GM12872 (cell line): ENCODE results near the gene CYB561D2.

Experiments used
- TF ChIP-seq, protein P1 (sequence below): IDR thresholded peaks from 3 replicates; pipeline ENCODE4 v1.5.1; 2011; ENCODE audit warnings: low read depth, mild to moderate bottlenecking, low read length, moderate library complexity; ENCODE audit not compliant: insufficient read depth

CYB561D2 gene

DNA sequence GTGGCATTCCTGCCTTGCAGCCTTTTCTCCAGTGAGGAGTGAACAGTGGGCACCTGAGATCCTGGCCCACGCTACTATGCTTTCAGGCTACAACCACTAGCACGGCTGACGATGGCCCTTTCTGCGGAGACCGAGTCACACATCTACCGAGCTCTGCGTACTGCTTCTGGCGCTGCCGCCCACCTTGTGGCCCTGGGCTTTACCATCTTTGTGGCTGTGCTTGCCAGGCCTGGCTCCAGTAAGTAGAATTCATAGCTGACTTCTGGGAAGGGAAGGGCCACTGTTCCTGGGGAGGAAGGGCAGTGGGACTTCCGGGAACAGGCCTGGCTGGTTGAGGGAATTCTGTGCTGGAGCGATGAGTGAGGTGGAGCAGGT lies 648 bp downstream of the CYB561D2 start:
- TF ChIP-seq, protein P1, sequence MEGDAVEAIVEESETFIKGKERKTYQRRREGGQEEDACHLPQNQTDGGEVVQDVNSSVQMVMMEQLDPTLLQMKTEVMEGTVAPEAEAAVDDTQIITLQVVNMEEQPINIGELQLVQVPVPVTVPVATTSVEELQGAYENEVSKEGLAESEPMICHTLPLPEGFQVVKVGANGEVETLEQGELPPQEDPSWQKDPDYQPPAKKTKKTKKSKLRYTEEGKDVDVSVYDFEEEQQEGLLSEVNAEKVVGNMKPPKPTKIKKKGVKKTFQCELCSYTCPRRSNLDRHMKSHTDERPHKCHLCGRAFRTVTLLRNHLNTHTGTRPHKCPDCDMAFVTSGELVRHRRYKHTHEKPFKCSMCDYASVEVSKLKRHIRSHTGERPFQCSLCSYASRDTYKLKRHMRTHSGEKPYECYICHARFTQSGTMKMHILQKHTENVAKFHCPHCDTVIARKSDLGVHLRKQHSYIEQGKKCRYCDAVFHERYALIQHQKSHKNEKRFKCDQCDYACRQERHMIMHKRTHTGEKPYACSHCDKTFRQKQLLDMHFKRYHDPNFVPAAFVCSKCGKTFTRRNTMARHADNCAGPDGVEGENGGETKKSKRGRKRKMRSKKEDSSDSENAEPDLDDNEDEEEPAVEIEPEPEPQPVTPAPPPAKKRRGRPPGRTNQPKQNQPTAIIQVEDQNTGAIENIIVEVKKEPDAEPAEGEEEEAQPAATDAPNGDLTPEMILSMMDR: no peak

DNA sequence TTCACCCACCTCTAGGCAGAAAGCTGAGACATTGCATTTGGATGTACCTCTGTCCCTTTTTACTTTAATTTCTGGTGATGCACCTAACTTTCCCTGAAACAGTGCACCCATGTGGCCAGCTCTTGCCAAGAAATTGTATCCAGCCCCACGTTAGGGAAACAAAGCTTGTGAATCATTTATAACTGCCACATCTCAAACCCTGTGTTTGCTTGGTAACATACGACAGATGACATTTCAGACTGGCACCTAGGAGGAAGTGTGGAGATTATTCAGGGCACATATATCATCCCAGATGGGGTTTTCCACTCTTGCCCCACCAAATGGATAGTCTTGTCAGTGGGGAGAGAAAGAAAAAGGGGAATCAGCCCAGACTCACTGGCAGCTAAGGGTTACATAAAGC lies 2.1 kb downstream of the CYB561D2 start:
- TF ChIP-seq, protein P1: peak; percentile 31; the same call in 2 of the 3 replicates

DNA sequence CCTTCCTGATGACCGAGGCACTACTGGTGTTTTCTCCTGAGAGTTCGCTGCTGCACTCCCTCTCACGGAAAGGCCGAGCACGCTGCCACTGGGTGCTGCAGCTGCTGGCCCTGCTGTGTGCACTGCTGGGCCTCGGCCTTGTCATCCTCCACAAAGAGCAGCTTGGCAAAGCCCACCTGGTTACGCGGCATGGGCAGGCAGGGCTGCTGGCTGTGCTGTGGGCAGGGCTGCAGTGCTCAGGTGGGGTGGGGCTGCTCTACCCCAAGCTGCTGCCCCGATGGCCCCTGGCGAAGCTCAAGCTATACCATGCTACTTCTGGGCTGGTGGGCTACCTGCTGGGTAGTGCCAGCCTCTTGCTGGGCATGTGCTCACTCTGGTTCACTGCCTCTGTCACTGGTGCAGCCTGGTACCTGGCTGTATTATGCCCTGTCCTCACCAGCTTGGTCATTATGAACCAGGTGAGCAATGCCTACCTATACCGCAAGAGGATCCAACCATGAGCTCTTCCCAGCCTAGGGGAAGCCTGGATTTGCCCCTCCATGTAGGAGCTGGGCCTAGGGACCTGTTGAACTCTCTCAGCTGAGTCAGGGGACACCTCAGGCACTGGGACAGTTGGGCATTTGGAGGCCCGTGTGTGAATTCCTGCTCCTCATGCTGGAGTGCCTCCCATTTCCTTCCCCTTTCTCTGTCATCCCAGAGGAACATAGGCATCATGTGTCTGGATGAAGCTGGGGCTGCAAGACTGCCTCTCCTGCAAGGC lies 2.8 kb downstream of the CYB561D2 start:
- TF ChIP-seq, protein P1: no peak

DNA sequence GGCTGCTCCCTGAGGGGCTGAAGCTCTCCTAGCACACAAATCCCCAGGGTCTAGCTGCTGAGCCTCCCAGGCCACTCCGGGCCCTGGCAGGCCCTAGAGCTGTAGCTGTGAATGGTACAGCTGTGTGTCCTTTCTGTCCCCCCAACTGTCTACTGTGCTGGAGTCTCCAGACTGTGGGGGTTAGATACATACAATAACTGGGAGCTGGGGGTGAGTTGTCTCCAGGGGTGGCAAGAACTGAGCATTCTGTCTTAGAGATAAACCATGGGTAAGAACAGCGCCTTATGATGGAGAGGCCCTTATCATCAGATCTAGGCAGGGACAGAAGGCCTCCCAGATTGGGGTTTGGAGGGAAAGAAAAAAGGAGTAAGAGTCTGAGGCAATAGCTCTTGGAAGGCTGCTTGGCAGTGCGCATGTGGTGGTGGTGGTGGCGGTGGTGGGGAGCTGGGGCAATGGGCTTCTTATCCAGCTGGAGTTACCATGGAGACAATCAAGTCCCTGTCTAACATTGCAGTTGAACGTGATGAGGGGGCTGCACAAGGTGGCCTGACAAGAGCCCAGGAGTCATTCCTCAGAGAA lies 3.6 kb downstream of the CYB561D2 start:
- TF ChIP-seq, protein P1: no peak

DNA sequence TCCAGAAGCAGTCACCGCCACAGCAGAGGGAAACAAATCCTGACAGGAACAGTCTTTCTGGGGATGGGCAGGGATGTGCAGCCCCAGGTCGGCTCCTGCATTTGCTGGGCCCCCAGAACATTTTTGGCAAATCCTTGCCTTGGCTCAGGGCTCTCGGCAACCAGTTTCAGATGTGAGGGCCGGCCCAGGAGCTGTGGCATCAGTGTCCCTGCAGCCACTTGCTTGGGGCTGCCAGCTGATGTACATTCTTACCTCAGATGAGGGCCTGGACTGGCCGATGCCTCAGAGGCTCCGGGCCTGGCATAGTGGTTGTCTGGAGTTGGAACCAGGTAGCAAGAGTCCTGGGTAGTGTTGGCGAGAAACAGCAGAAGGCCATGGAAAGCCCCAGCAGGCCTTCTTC lies 4.2 kb downstream of the CYB561D2 start:
- TF ChIP-seq, protein P1: no peak

DNA sequence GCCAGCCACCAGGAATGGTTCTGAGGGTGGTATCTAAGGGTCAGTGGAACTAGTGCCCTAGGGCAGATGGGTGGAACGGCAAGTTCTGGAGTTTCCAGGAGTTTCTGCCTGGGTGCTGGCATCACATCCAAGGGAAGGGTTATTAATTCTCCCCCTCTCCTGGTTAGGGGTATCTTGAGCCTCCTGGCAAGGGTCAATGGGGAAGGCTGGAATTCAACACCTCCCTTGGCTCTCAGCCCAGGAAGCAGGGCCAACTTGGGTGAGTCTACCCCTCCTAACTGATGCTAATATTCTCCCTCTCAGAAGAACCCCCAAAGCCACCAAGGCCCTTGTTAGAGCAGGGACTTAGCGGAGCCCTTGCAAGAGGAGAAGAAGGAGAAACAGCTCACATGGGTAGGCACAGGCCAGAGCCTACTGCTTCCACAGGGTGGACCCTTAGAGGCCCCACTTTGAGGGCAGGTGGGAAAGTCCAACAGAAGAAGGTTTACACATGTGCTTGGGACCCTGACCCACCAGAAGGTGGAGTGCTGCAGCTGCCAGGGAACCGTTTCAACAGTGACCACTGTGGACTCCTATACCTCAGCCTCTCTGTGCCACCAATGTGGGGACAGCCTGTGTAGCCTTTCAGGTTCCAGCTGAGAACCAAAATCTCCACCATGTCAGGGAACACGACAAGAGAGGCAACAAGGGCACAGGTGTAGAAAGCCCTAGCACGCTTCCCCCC lies 5.3 kb downstream of the CYB561D2 start:
- TF ChIP-seq, protein P1: no peak

DNA sequence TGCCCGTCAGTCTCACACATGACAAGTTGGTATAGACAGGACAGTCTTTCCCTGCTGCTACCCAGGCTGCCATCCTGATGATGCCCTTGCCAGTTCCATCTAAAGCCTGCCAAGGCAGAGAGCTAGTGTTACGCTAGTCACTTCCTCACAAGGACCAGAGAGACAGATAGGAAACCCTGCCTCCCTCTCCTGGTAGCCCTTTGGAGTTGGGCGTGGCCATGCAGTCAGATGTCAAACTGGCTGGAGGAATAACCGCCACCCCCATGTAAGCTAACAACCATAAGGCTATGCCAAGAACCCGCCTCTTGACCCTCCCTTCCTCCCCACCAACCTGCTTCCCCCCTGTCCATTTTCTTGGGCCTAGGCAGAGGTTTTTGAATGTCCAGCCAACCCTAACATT lies 5.9 kb downstream of the CYB561D2 start:
- TF ChIP-seq, protein P1: no peak
